HL-60 (cell line): Measurements from ENCODE around the gene FARSA.
A peak's percentile ranks its signal among the peaks of the same experiment; 100 is the strongest.

ENCODE experiments used
- DNase-seq, 2 experiments: peaks; one replicate each; pipeline ENCODE4 v3.0.0-alpha.2; 2010 to 2020; ENCODE audit warnings: low read depth in 1 of 2, low spot score in 1 of 2
- H3K27ac ChIP-seq: fragments of 250-450 bp; sonication (Bioruptor Pico); replicated peaks from 2 replicates; pipeline ENCODE4 v1.5.1; 2020; ENCODE audit warnings: mild to moderate bottlenecking, moderate library complexity
- H3K27me3 ChIP-seq: fragments of 250-450 bp; sonication (Bioruptor Pico); 2 replicates; pipeline ENCODE4 v1.5.1; 2021; ENCODE audit warnings: mild to moderate bottlenecking, moderate library complexity; ENCODE audit not compliant: insufficient read depth, poor library complexity, severe bottlenecking
- H3K4me3 ChIP-seq: replicated peaks from 2 replicates; pipeline ENCODE4 v1.5.1; 2011; ENCODE audit warnings: mild to moderate bottlenecking, control low read depth, low read length; ENCODE audit not compliant: insufficient read depth
- GABPA ChIP-seq: IDR thresholded peaks from 2 replicates; pipeline ENCODE4 v1.6.1; 2012; ENCODE audit warnings: low read depth
- POLR2AphosphoS5 ChIP-seq: IDR thresholded peaks from 2 replicates; pipeline ENCODE4 v1.6.1; 2012; ENCODE audit warnings: low read depth
- SPI1 ChIP-seq: IDR thresholded peaks from 2 replicates; pipeline ENCODE4 v1.6.1; 2012; ENCODE audit warnings: low read depth, mild to moderate bottlenecking, borderline replicate concordance
- long read RNA-seq: library from polyadenylated mRNA; unstranded; transcript quantifications from one replicate; pipeline ENCODE4 v2.0.0, GENCODE V29; 2020
- TF ChIP-seq, protein P1 (sequence below): IDR thresholded peaks from 2 replicates; pipeline ENCODE4 v1.6.1; 2012; ENCODE audit warnings: low read depth; ENCODE audit not compliant: insufficient replicate concordance
- TF ChIP-seq, protein P2 (sequence below): IDR thresholded peaks from one replicate; pipeline ENCODE4 v1.5.1; 2011; ENCODE audit warnings: low read length, control low read depth, inconsistent platforms; ENCODE audit not compliant: insufficient read depth

The FARSA gene
- long read RNA-seq, transcript FARSA-201 (13 exons, 1,814 nt), result major isoform, 1,123 of 1,265 reads
- long read RNA-seq, partial matches to known transcripts, result 35 of 1,265 reads
- long read RNA-seq, other reads (novel, unspliced or antisense), result 104 of 1,265 reads

DNA sequence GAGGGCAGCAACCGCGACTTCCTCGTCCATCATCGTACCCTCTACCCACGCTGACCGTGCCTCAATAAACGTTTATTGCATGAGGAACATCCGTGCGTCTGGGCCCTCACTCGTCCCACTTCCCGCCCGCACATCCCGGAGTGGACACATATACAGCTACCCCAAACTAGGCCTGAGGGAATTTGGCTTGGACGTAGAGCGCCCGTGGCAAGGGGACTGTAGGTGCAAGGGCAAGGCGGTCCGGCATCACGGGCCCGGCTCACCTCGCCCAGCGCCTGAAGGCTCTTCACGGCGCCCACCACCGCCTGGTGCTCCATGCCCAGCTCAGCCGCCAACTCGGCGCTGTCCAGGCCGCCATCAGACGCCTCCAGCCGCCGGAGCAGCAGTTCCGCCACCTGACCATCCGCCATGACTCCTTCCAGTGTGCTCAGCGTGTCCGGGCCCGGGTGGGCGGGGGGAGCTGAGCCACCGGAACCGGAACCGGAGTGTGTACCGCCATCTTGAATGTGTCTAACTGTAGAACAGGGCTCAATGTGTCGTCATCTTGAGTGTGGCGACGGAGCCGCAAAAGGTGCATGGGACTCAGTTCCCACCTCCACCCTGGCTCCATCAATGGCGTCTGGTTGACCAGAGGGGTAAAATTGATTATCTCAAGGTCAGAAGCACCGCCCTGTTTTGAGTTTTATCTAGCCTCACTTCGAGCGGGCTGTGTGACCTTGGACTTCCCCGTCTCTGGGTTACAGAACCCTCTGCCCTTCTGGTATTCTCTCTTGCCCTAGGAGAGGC lies at the start of gene FARSA:
Gene FARSA (minus strand): TSS at position 425 of the 786 bp plus-strand sequence. CDS start 15 bp downstream, at position 410.
- peak; percentile 93 to 94 for DNase-seq
- Histone ChIP-seq H3K27ac (peak within 1 kb of the TSS; percentile 94), H3K27me3 (no peaks in the 10 kb centered on the region), H3K4me3 (peak within 1 kb of the TSS; percentile 97)
- TF ChIP-seq SPI1 (0 out of 2 replicates have a peak, but pooled peaks have one; percentile 4), GABPA (peak; percentile 93), POLR2AphosphoS5 (peak; percentile 100)
- TF ChIP-seq, protein P1, sequence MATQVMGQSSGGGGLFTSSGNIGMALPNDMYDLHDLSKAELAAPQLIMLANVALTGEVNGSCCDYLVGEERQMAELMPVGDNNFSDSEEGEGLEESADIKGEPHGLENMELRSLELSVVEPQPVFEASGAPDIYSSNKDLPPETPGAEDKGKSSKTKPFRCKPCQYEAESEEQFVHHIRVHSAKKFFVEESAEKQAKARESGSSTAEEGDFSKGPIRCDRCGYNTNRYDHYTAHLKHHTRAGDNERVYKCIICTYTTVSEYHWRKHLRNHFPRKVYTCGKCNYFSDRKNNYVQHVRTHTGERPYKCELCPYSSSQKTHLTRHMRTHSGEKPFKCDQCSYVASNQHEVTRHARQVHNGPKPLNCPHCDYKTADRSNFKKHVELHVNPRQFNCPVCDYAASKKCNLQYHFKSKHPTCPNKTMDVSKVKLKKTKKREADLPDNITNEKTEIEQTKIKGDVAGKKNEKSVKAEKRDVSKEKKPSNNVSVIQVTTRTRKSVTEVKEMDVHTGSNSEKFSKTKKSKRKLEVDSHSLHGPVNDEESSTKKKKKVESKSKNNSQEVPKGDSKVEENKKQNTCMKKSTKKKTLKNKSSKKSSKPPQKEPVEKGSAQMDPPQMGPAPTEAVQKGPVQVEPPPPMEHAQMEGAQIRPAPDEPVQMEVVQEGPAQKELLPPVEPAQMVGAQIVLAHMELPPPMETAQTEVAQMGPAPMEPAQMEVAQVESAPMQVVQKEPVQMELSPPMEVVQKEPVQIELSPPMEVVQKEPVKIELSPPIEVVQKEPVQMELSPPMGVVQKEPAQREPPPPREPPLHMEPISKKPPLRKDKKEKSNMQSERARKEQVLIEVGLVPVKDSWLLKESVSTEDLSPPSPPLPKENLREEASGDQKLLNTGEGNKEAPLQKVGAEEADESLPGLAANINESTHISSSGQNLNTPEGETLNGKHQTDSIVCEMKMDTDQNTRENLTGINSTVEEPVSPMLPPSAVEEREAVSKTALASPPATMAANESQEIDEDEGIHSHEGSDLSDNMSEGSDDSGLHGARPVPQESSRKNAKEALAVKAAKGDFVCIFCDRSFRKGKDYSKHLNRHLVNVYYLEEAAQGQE, result peak; percentile 79
- TF ChIP-seq, protein P2, sequence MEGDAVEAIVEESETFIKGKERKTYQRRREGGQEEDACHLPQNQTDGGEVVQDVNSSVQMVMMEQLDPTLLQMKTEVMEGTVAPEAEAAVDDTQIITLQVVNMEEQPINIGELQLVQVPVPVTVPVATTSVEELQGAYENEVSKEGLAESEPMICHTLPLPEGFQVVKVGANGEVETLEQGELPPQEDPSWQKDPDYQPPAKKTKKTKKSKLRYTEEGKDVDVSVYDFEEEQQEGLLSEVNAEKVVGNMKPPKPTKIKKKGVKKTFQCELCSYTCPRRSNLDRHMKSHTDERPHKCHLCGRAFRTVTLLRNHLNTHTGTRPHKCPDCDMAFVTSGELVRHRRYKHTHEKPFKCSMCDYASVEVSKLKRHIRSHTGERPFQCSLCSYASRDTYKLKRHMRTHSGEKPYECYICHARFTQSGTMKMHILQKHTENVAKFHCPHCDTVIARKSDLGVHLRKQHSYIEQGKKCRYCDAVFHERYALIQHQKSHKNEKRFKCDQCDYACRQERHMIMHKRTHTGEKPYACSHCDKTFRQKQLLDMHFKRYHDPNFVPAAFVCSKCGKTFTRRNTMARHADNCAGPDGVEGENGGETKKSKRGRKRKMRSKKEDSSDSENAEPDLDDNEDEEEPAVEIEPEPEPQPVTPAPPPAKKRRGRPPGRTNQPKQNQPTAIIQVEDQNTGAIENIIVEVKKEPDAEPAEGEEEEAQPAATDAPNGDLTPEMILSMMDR, result no peak

DNA sequence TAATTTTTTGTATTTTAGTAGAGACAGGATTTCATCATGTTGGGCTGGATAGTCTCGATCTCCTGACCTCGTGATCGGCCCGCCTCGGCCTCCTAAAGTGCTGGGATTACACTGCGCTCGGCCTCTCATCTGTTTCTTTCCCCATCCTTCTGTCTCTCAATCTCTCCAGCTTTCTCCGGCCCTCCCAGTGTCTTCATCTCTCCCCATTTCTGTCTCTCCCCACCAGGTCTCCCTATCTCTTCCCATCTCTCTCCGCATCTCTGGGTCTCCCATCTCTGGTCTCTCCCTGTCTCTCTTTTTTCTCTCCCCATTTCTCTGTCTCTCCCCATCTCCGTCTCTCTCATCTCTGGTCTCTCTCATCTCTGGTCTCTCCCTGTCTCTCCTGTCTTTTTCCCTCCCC lies 49.6 kb upstream of the FARSA start:
- peaks cover 11% of the 10 kb centered on the region for H3K27me3 ChIP-seq
- H3K27ac ChIP-seq, result no peak overlapping the region
- H3K4me3 ChIP-seq, result peak overlapping the region; percentile 7; the same call in 1 of the 2 replicates
- no peak for TF ChIP-seq SPI1
- TF ChIP-seq, protein P2, result no peak
- TF ChIP-seq, protein P1, result no peak
- no peak for DNase-seq

DNA sequence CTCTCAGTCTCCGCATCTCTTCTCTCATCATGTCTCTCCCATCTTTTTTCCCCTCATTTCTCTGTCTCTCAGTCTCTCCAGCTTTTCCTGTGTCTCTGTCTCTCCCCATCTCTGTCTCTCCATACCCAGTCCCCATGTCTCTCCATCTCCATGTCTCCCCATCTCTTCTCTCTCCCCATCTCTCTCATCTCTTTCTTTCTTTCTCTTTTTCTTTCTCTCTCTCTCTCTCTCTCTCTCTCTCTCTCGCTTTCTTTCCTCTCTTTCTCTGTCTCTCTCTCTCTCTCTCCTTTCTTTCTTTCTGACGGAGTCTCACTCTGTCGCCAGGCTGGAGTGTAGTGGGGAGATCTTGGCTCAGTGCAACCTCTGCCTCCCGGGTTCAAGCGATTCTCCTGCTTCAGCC lies 49.1 kb upstream of the FARSA start:
- no peak for DNase-seq
- TF ChIP-seq POLR2AphosphoS5, result no peak
- TF ChIP-seq GABPA, result no peak
- TF ChIP-seq, protein P1, result no peak
- TF ChIP-seq SPI1, result no peak
- TF ChIP-seq, protein P2, result no peak
- Histone ChIP-seq H3K27ac (no peak overlapping the region), H3K4me3 (no peak overlapping the region), H3K27me3 (peaks cover 11% of the 10 kb centered on the region)
